Right lobe of liver (tissue), 4 donors: Measurements from ENCODE around the gene POLA2.

Experiments
- POLR2A ChIP-seq: fragments of 450-650 bp; IDR thresholded peaks from one replicate; pipeline ENCODE4 v1.6.1; 2017; ENCODE audit warnings: antibody characterized with exemption, mild to moderate bottlenecking
- TF ChIP-seq, protein P1 (sequence below), 4 donors: fragments of 200-600 bp in 3 of 4; fragments of 450-650 bp in 1 of 4; IDR thresholded peaks; one replicate each; pipeline versions ENCODE4 v1.5.1 to v1.8.0; 2016 to 2022; ENCODE audit warnings: antibody characterized with exemption in 4 of 4, mild to moderate bottlenecking in 2 of 4
- donor health status: DM: no; HTN: no; CAD: no.
- donor health status: DM: no; HTN: no; CAD: no.
- donor health status: DM: no; HTN: yes; CAD: no.

DNA sequence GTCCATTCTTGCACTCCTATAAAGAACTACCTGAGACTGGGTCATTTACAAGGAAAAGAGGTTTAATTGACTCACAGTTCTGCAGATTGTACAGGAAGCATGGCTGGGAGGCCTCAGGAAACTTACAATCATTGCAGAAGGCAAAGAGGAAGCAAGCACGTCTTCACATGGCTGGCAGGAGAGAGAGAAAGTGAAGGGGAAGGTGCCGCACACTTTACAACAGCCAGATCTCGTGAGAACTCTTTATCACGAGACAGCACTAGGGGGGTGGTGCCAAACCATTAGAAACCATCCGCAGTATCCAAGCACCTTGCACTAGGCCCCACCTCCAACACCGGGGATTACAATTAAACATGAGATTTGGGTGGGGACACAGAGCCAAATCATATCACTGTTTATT lies 19.4 kb upstream of the POLA2 start:
- TF ChIP-seq, protein P1, sequence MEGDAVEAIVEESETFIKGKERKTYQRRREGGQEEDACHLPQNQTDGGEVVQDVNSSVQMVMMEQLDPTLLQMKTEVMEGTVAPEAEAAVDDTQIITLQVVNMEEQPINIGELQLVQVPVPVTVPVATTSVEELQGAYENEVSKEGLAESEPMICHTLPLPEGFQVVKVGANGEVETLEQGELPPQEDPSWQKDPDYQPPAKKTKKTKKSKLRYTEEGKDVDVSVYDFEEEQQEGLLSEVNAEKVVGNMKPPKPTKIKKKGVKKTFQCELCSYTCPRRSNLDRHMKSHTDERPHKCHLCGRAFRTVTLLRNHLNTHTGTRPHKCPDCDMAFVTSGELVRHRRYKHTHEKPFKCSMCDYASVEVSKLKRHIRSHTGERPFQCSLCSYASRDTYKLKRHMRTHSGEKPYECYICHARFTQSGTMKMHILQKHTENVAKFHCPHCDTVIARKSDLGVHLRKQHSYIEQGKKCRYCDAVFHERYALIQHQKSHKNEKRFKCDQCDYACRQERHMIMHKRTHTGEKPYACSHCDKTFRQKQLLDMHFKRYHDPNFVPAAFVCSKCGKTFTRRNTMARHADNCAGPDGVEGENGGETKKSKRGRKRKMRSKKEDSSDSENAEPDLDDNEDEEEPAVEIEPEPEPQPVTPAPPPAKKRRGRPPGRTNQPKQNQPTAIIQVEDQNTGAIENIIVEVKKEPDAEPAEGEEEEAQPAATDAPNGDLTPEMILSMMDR (IDR thresholded peaks at IDR 0.05) = no peak
- TF ChIP-seq POLR2A = no peak
